ENCODE measurements around the gene CACNA2D3.

CACNA2D3 gene

GRCh38 chr3:54831112-54831511, 708.8 kb downstream of the CACNA2D3 start:
- no peak for DNase-seq

DNA sequence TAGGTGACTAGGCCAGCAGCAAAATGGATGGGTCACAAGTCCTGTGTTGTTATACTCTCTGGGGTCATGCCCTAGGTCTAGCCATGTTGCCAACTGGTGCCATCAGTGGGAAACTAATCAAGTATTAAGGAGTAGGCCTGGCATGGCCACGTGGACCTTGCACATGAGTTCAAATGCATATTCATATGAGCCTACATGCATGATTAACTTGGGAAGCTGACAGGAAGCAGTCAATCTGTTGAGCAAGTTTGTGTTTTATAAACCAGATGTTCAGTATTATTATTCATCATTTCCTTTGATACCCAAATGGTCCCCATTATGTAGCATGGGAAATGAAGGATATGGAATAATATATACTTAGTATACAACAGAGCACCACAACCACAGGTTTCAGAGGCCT, 710.5 kb downstream of the CACNA2D3 start:
- DNase-seq: no peak

DNA sequence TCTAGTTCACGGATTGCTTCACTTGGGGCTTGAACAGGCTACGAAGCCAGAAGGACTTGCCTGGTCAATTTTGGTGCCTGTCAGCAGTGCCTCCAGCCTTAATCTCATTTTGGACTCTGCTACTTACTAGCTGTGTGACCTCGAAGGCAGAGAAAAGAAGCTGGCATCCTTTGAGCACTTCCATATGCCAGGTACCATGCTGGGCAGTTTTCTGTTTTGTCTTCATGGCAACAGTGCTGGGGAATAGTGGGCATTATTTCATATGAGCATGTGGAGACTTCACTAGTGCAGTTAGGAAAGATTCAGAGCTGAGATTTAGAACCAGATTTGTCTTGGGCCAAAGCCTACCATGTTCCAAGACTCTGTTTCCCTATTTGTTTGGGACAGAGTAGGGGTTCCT, 713.3 kb downstream of the CACNA2D3 start:
- DNase-seq: no peak

- no peak for DNase-seq
These were observed 714.5 kb downstream of the CACNA2D3 start for GRCh38 chr3:54836871-54837270.

DNA sequence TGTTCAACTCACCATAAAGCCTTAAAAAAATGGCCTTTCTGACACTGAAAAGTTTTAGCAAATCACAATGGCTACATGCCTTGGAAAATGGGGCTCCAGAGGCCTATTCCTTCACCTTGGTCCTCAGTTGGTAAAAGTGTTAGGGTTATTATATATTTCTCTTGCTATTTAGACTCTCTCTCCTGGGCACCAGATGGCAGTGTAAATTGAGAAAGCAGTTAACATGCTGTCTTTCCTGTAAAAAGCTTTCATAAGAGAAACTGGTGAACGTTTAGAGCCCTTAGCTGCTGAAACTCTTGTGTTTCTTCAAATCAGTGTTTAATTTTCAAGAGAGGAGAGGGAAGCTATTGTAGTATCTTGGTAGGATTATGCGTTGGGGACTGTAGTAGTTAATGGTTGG, 715.6 kb downstream of the CACNA2D3 start:
- DNase-seq: no peak

DNA sequence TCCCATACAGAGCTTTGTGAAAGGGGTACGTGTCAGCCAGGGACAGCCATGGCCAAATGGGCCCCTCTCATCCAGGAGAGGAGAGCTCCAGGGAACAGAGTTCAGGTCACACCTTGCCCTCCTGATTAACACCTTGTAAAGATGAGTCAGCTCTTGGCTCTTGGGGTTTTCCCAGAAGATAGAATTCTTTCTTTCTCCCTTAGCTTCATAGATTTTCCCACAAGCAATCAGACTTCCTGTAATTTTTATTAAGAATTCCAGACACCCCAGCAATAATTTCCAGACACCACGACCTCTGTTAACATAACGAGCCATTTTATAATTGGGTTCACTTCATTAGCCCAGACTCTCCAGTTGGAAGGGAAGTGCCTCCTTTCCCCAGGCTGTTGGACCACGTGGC, 719.1 kb downstream of the CACNA2D3 start:
- DNase-seq: no peak

GRCh38 chr3:54843352-54843751, 721.0 kb downstream of the CACNA2D3 start:
- no peak for DNase-seq

DNA sequence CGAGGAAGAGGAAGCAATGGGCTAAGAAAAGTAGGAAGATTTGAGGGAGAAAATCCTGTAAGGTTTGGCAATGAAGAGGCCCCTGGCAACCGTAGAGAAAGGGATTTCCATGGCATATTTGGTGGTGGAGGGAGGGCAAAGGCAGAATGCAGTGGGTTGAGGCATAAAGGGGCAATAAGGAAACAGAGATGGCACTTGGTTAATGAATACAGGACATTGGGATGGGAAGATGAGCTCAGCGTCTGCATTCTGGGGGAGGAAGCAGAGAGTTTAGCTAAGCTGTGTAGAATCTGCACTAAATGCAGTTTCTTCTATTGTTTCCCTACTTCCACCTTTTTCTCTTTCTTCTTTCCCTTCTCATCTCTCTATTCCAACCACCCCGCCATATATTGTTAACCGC, 721.9 kb downstream of the CACNA2D3 start:
- no peak for DNase-seq

- no peak for DNase-seq
These were observed 722.7 kb downstream of the CACNA2D3 start for GRCh38 chr3:54845011-54845410.

- no peak for DNase-seq
These were observed 723.2 kb downstream of the CACNA2D3 start for GRCh38 chr3:54845551-54845950.

DNA sequence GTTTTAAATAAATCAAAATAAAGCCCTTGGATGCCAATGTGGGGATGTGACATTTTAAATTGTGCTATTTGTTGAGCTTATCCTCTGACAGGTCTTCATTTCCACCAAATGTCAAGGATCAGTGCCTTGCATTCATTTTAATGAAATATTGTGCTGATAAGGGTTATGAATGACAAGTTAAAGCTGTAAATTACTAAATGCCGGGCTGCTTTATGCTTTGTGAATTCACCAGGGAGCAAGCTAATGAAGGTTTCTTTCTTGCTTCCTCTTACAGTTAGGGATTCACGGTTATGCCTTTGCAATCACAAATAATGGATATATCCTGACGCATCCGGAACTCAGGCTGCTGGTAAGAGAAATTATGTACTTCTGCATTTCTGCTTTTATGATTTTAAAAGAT, 723.8 kb downstream of the CACNA2D3 start:
- no peak for DNase-seq

- DNase-seq: no peak
These were observed 725.0 kb downstream of the CACNA2D3 start for GRCh38 chr3:54847361-54847760.

DNA sequence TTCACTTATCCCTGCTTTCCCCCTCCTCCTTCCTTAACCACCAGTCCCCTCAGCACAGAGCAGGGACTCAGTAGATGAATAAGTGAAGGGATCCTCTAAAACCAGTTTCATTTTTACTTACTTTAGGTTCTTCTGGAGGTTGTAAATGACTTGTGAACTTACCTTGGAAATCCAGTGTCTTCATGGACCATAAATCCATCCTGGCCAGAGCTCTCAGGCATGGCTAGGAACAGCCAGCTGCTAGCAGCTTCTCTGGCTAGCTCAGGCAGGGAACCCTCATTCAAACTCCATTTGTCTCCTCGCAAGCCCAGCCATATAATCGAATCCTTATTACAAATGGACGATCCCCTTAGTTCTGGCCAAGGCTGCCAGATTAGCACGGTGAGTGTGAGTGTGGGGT, 727.0 kb downstream of the CACNA2D3 start:
- no peak for DNase-seq

DNA sequence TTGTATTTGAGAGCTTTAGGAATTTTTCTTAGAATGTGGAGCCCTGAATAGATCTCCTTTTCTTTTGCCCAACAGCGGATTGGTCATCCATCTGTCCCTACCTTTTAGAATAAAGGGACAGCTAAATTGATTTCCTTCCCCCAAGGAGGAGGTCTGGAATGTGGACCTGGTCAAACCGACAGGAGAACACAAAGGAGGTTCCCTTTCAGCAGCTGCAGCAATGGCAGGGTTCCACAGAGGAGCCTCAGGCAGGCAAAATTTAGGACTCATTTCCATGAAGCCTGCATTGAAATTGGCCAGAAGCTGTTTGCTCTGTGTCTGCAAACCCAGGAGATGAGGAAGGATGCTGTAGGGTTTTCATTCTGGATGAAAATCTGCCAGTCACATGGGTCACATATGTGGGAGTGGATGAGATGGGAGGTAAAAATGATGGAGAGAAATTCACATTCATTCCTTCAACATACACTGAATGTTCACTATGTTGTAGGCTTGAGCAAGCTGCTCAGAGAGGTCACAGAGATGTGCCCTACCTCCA, 728.2 kb downstream of the CACNA2D3 start:
- no peak for DNase-seq

GRCh38 chr3:54853573-54854404, 731.4 kb downstream of the CACNA2D3 start:
- peak; percentile 13 for DNase-seq

DNA sequence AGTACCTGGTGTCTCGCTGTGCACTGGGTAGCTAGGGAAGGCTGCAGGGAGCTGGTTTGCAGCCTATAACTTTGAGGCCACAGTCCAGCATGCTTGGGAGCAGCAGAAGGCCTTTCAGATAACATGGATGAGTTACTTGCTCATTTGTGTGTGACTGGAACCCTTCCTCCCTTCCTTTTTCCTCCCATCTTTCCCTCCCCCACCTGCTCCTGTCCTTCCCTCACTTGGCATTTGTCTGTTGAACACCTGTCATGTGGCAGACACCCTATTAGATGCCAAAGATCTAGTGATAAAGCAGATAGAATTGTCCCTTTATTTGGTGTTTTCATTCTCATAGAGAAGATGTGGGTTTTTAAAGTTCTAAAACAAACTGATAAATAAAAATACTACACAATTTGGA, 733.9 kb downstream of the CACNA2D3 start:
- DNase-seq: no peak

- no peak for DNase-seq
These were observed 735.0 kb downstream of the CACNA2D3 start for GRCh38 chr3:54857343-54857742.

DNA sequence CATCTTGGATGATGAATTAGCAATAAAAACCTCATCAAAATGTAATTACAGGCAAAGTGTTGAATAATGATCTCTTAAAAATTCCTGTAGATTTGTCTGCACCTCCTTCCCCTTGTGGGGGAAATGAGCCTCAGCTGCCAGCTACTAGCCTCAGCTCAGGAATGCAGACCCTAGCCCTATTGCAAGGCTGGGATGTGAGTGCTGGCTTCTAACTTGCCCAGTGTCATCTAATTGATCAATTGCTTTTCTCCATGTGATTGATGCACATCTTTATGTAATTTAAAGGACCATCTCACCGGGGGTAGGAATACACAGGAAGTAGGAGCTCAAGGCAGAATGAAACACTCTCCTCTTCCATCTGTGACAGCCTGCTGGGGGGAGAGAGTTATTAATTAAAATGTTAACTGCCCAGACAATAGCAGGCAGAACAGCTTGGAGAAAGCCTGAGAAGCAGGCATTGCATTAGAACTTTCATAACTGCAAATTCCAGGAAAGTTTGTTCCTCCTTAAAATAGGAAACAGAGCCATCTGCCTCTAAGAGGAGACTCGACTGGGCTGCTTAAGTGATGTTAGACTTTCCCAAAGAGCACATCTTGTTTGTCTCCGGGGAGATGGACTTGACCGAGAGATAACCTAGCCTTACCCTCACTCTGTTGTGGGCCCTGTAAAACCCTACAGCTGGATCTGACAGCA, 735.9 kb downstream of the CACNA2D3 start:
- no peak for DNase-seq

DNA sequence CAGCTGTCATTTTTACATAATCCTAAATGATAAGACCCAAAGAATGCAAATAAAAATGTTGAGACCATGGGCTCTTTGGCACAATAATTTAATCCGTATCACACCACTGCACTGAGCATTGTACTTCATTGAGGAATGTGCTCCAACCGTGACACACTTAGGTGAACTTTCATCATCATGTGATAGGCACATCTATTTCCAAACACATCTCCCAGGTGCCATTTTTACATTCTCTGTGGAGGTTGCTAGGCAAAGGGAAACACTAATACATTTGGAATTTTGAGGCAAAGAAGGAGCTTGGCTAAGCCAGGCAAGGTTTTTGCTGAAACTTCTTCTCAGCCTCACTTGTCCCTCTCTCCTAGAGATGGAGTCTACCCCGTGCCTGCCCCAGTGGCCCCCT, 736.8 kb downstream of the CACNA2D3 start:
- DNase-seq: no peak

DNA sequence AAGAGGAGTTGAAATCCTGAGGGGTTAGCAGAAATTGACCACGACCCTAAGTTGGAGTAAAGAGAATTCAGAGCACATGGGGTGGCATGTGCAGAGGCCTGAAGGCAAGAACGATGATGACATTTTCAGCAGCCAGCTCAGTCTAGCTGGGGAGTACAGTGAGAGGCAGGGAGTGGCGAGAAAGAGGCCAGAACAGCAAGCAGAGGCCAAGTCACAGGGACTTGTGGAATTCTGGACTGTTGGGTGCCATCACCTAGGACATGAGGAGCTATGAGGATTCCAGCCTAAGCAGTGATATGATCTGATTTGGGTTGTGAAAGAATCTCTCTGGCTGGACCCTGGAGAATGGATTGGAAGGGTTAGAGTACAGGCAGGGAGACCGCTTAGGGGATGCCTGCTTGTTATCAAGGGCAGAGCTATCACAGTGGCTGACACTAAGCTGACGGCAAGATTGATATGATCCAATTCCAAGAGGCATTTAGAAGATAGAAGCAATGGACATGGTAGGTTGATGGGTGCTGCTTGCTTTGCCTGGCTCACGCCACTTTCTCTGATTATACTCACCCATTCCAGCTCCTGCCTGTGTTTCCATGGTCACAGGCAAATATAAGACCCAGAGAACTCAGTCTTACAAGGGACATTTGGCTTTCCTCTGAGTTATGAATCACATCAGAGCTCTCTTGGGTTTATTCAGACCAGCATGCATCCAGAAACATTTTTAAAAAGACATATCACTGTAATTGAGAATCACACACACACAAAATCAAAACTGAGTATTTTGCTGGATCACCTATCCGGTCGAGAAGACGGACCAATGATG, 739.1 kb downstream of the CACNA2D3 start:
- no peak for DNase-seq

DNA sequence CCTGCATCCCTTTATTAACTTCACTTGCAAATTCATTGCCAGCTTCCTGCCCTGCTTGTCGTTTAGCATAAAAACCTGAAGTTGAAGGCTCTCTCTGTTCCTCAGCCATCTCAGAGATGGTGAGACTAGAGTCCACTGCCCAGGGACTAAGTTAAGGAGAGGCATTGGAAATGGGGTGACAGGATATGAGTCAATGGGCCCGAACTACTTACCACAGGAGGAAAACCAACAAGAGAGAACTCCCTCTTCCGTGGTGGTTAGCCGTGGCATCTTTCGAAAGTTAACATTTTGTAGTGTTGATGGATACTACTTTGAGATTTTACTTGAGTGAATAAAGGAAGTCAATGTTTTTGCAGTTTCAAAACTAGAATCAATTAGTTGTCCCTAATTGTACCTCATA, 740.2 kb downstream of the CACNA2D3 start:
- DNase-seq: no peak

DNA sequence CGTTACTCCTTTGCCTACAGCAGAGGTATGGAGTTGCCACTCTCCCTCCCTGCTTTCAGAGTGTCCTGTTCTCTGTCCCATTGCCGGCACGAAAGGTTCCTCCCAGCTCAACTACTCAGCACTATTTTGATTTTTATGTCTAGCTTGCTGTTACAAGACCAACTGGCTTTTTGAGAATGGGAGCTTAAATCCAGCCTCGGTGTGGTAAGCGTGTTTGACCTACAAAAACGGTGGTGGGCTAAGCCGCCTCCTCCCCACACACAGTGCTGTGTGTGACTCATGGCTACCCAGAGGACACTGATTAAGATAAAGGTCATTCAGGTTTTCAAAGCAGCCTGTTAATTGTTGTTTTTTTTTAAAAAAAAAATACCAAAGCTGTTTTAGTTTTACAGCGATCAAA, 741.0 kb downstream of the CACNA2D3 start:
- no peak for DNase-seq

- DNase-seq: no peak
These were observed 741.4 kb downstream of the CACNA2D3 start for GRCh38 chr3:54863786-54864185.

Measured in activated CD4-positive, alpha-beta T cell treated with anti-CD3 and anti-CD28 coated beads, Interleukin-2, amount 50 U/mL, for 1 hour (primary cell).